Effector memory CD4-positive, alpha-beta T cell (primary cell): ENCODE results near the gene DACT2.

Experiments used
- DNase-seq, 3 donors: peaks; one replicate each; pipeline ENCODE4 v3.0.0-alpha.2; 2020
- H3K27ac ChIP-seq: 2 replicates; pipeline ENCODE4 v1.7.0; 2013; ENCODE audit warnings: mild to moderate bottlenecking, low read length, moderate library complexity; ENCODE audit not compliant: insufficient read depth, poor library complexity, severe bottlenecking
- H3K27me3 ChIP-seq: replicated peaks from 2 replicates; pipeline ENCODE4 v1.7.0; 2013; ENCODE audit warnings: mild to moderate bottlenecking, low read length; ENCODE audit not compliant: insufficient read depth, control insufficient read depth, poor library complexity, severe bottlenecking
- H3K36me3 ChIP-seq: 2 replicates; pipeline ENCODE4 v1.7.0; 2013; ENCODE audit warnings: mild to moderate bottlenecking, low read length, moderate library complexity; ENCODE audit not compliant: control insufficient read depth, insufficient read depth
- H3K4me1 ChIP-seq: 2 replicates; pipeline ENCODE4 v1.7.0; 2013; ENCODE audit warnings: low read length, mild to moderate bottlenecking; ENCODE audit not compliant: control insufficient read depth, insufficient read depth, poor library complexity, severe bottlenecking
- H3K4me3 ChIP-seq: 2 replicates; pipeline ENCODE4 v1.7.0; 2013; ENCODE audit warnings: low read length, low read depth, mild to moderate bottlenecking; ENCODE audit not compliant: insufficient read depth, poor library complexity, severe bottlenecking
- H3K9me3 ChIP-seq: 2 replicates; pipeline ENCODE4 v1.7.0; 2013; ENCODE audit warnings: mild to moderate bottlenecking, low read length, moderate library complexity; ENCODE audit not compliant: control insufficient read depth

The DACT2 gene

GRCh38 chr6:168340819-168341218 is 21.2 kb upstream of the DACT2 start:
- peaks cover 3% of the 10 kb centered on the region for H3K27me3 ChIP-seq
- H3K4me3 ChIP-seq, result no peak overlapping the region
- H3K4me1 ChIP-seq, result no peaks in the 10 kb centered on the region
- no peaks in the 10 kb centered on the region for H3K9me3 ChIP-seq
- H3K36me3 ChIP-seq, result no peaks in the 10 kb centered on the region
- no peak overlapping the region for H3K27ac ChIP-seq
- DNase-seq, result no peak

DNA sequence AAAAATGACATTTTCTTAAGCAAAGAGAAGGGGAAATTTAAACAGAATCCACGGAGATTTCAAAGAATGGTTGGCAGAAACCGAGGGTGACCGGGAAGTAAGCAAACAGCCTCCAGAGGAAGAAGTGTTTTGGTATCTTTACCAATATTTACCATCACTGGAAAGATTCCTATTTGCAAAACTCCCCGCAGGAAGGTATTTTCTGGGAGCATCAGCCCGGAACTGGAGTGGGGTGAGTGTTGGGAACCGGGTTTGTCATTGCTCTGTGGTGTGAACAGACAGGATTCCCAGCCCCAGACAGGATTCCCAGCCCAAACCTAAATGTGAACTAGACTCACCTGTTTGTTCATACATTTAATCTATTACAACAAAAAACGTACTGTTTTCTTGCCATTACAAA is 19.2 kb upstream of the DACT2 start:
- H3K4me3 ChIP-seq, result no peak overlapping the region
- no peaks in the 10 kb centered on the region for H3K9me3 ChIP-seq
- no peak for DNase-seq
- H3K27ac ChIP-seq, result no peak overlapping the region
- H3K4me1 ChIP-seq, result no peaks in the 10 kb centered on the region
- no peaks in the 10 kb centered on the region for H3K36me3 ChIP-seq
- no peaks in the 10 kb centered on the region for H3K27me3 ChIP-seq

GRCh38 chr6:168336967-168337366 is 17.4 kb upstream of the DACT2 start:
- Histone ChIP-seq H3K36me3 (no peaks in the 10 kb centered on the region), H3K4me3 (no peak overlapping the region), H3K27me3 (peaks cover 3% of the 10 kb centered on the region), H3K9me3 (no peaks in the 10 kb centered on the region), H3K27ac (no peak overlapping the region), H3K4me1 (no peaks in the 10 kb centered on the region)
- DNase-seq, result no peak

- Histone ChIP-seq H3K4me3 (no peak overlapping the region), H3K9me3 (no peaks in the 10 kb centered on the region), H3K36me3 (no peaks in the 10 kb centered on the region), H3K27me3 (peaks cover 3% of the 10 kb centered on the region), H3K4me1 (no peaks in the 10 kb centered on the region), H3K27ac (no peak overlapping the region)
- DNase-seq, result no peak
These were observed 14.4 kb upstream of the DACT2 start for GRCh38 chr6:168333989-168334388.

DNA sequence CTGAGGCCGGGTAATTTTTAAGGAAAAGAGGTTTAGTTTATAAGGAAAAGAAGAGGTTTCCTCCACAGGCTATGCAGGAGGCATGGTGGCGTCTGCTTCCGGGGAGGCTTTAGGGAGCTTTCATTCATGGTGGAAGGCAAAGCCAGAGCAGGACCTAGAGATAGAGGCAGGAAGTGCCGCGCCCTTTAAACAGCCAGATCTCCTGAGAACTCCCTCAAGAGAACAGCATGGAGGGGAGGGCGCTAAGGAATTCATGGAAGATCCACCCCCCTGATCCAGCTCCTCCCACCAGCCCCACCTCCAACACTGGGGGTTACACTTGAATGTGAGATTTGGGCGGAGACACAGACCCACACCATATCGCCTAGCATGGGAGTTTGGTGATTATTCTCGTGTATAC is 13.9 kb upstream of the DACT2 start:
- no peaks in the 10 kb centered on the region for H3K36me3 ChIP-seq
- no peaks in the 10 kb centered on the region for H3K4me1 ChIP-seq
- H3K4me3 ChIP-seq, result no peak overlapping the region
- H3K27me3 ChIP-seq, result peaks cover 3% of the 10 kb centered on the region
- no peak overlapping the region for H3K27ac ChIP-seq
- H3K9me3 ChIP-seq, result no peaks in the 10 kb centered on the region
- no peak for DNase-seq

DNA sequence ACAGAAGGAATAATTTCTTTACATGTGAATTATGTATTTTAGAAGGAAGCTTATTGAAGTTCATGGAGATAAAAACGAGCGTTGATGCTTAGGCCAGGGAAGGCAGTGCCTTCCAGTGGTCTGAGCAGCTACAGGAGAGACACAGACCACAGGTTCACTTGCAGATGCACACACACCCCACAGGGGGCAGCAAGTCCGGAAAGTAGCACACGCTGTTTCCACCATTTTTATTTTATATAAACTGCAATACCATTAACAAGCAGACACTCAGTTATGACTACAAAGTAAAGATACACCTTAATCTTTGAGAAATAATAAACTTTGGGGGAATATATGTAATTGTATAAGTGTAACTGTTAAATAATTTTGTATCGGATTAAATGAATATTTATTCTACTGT is 13.5 kb upstream of the DACT2 start:
- Histone ChIP-seq H3K9me3 (no peaks in the 10 kb centered on the region), H3K36me3 (no peaks in the 10 kb centered on the region), H3K27ac (no peak overlapping the region), H3K27me3 (peaks cover 3% of the 10 kb centered on the region), H3K4me1 (no peaks in the 10 kb centered on the region), H3K4me3 (no peak overlapping the region)
- DNase-seq, result no peak

- Histone ChIP-seq H3K4me3 (no peak overlapping the region), H3K27ac (no peak overlapping the region), H3K27me3 (peaks cover 3% of the 10 kb centered on the region), H3K9me3 (no peaks in the 10 kb centered on the region), H3K36me3 (no peaks in the 10 kb centered on the region), H3K4me1 (no peaks in the 10 kb centered on the region)
- DNase-seq, result no peak
These were observed 12.4 kb upstream of the DACT2 start for GRCh38 chr6:168332020-168332419.

GRCh38 chr6:168331058-168331457 is 11.5 kb upstream of the DACT2 start:
- Histone ChIP-seq H3K27me3 (peaks cover 3% of the 10 kb centered on the region), H3K4me1 (no peaks in the 10 kb centered on the region), H3K27ac (no peak overlapping the region), H3K36me3 (no peaks in the 10 kb centered on the region), H3K9me3 (no peaks in the 10 kb centered on the region), H3K4me3 (no peak overlapping the region)
- no peak for DNase-seq

DNA sequence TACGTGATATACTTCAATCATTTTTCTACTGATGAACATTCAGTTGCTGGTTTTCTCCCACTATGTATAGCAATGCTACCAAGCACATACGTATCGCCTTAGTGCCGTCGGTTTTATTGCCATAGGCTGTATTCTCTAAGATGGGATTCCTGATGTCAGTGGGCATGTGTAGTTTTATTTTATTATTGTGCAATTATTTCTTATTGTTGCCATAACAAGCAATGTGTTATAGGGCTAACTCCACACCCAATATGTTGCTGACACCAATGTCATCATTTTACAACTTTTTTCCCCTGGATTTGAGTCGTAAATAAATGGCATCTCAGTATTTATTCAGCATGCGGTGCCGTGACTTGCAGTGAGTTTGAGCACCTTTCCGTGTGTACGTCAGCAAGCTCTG is 10.8 kb upstream of the DACT2 start:
- H3K27me3 ChIP-seq, result peaks cover 3% of the 10 kb centered on the region
- DNase-seq, result no peak
- H3K4me1 ChIP-seq, result no peaks in the 10 kb centered on the region
- no peaks in the 10 kb centered on the region for H3K36me3 ChIP-seq
- H3K27ac ChIP-seq, result no peak overlapping the region
- H3K4me3 ChIP-seq, result no peak overlapping the region
- no peaks in the 10 kb centered on the region for H3K9me3 ChIP-seq

DNA sequence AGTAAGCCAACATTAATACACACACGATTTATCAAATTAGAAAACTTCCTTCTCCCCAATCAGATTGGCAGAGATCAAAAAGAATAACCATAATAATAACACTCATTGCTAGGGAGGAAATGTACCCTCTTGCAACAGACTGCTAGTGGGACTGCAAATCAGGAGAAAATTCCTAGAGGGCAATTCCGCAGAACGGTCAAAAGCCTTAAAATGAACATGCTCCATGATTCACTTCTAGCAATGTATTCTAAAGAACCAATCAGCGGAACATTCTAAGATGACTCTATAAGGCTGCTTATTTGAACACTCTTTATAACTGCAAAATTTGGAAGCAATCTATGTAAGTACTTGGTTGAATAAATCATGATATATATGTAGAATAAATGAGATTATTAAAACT is 8.5 kb upstream of the DACT2 start:
- DNase-seq, result no peak
- Histone ChIP-seq H3K27ac (no peak overlapping the region), H3K4me3 (no peak overlapping the region), H3K27me3 (peaks cover 3% of the 10 kb centered on the region), H3K36me3 (no peaks in the 10 kb centered on the region), H3K4me1 (no peaks in the 10 kb centered on the region), H3K9me3 (no peaks in the 10 kb centered on the region)
